Activated B cell treated with CpG ODN at 0.5 μM for 24 hours (primary cell): ENCODE measurements around the gene ISG15. TPM values are rescaled to one million over a fixed set of nuclear protein-coding genes. Genes with fewer than 3 reads are reported as not detected.
A peak's percentile ranks its signal among the peaks of the same experiment; 100 is the strongest.

Experiments used
- ATAC-seq: fragments of 200-7000 bp; cut with Tn5 transposase; one replicate; pipeline ENCODE4 v1.10.0; 2021; ENCODE audit warnings: low read depth, mild to moderate bottlenecking, moderate library complexity
- CTCF ChIA-PET: fragments of 350-600 bp; sonication (Branson Sonifier 250); formaldehyde crosslinking; loops from one replicate; lab custom pipeline; 2021; ENCODE audit warnings: antibody characterized with exemption; lab: Charles Lee
- POLR2A ChIA-PET: fragments of 350-600 bp; sonication (Branson Sonifier 250); formaldehyde crosslinking; loops from one replicate; lab custom pipeline; 2021; ENCODE audit warnings: antibody characterized with exemption; lab: Charles Lee
- DNase-seq: peaks from one replicate; pipeline ENCODE4 v3.0.0; 2022
- H3K27ac Mint-ChIP-seq: one replicate; pipeline ENCODE4 v1.8.0; 2020; ENCODE audit warnings: mixed read lengths
- H3K27me3 Mint-ChIP-seq: one replicate; pipeline ENCODE4 v1.8.0; 2021; ENCODE audit warnings: mixed read lengths
- H3K36me3 Mint-ChIP-seq: one replicate; pipeline ENCODE4 v1.8.0; 2021; ENCODE audit warnings: low read depth, mixed read lengths
- H3K4me1 Mint-ChIP-seq: one replicate; pipeline ENCODE4 v1.8.0; 2021; ENCODE audit warnings: mixed read lengths
- H3K4me3 Mint-ChIP-seq: one replicate; pipeline ENCODE4 v1.8.0; 2020; ENCODE audit warnings: mild to moderate bottlenecking, mixed read lengths
- H3K9me3 Mint-ChIP-seq: one replicate; pipeline ENCODE4 v1.8.0; 2020; ENCODE audit warnings: mixed read lengths
- CTCF ChIP-seq: fragments of 200-600 bp; IDR thresholded peaks from one replicate; pipeline ENCODE4 v1.8.0; 2022; ENCODE audit warnings: antibody characterized with exemption, mild to moderate bottlenecking
- intact Hi-C: fragments of 100-400 bp; cut with micrococcal nuclease; formaldehyde crosslinking; loops from one replicate; pipeline ENCODE4 v1.15.1; 2024
- total RNA-seq: library from RNA; stranded (reverse); gene quantifications from 2 replicates; pipeline ENCODE4 v1.2.3, GENCODE V29; 2022

ISG15 gene
- total RNA-seq, 1 donor from 2014 or later, result 25.8 TPM

GRCh38 chr1:1047963-1048362, 34.7 kb downstream of the ISG15 start:
- H3K4me1 Mint-ChIP-seq, result peaks cover 3% of the 10 kb centered on the region
- intact Hi-C loops, result no loop called here
- H3K9me3 Mint-ChIP-seq, result no peaks in the 10 kb centered on the region
- TF ChIP-seq CTCF, result no peak
- CTCF ChIA-PET, result no interaction called here
- DNase-seq (no peak), ATAC-seq (no peak)
- no peak overlapping the region for H3K27ac Mint-ChIP-seq
- H3K4me3 Mint-ChIP-seq, result no peak overlapping the region
- POLR2A ChIA-PET, result no interaction called here
- no peaks in the 10 kb centered on the region for H3K36me3 Mint-ChIP-seq
- H3K27me3 Mint-ChIP-seq, result no peaks in the 10 kb centered on the region

GRCh38 chr1:1048765-1049164, 35.5 kb downstream of the ISG15 start:
- peaks cover 3% of the 10 kb centered on the region for H3K4me1 Mint-ChIP-seq
- TF ChIP-seq CTCF, result no peak
- ChIA-PET POLR2A (no interaction called here), CTCF (no interaction called here)
- no peak for ATAC-seq
- no peak overlapping the region for H3K27ac Mint-ChIP-seq
- H3K4me3 Mint-ChIP-seq, result no peak overlapping the region
- H3K36me3 Mint-ChIP-seq, result no peaks in the 10 kb centered on the region
- intact Hi-C loops, result no loop called here
- H3K27me3 Mint-ChIP-seq, result no peaks in the 10 kb centered on the region
- no peaks in the 10 kb centered on the region for H3K9me3 Mint-ChIP-seq
- no peak for DNase-seq

- CTCF ChIA-PET, result no interaction called here
- H3K4me3 Mint-ChIP-seq, result no peak overlapping the region
- no peak overlapping the region for H3K27ac Mint-ChIP-seq
Measured at GRCh38 chr1:1049318-1050165, 36.2 kb downstream of the ISG15 start.

GRCh38 chr1:1050577-1051052, 37.3 kb downstream of the ISG15 start:
- Mint-ChIP-seq H3K9me3 (no peaks in the 10 kb centered on the region), H3K4me3 (peak overlapping the region; percentile 56), H3K36me3 (no peaks in the 10 kb centered on the region), H3K27me3 (no peaks in the 10 kb centered on the region), H3K27ac (peak overlapping the region; percentile 53), H3K4me1 (peaks cover 3% of the 10 kb centered on the region)
- DNase-seq (no peak), ATAC-seq (peak; percentile 88)
- POLR2A ChIA-PET, result interaction anchor here (0.9 to 1.5 kb wide), 3 partner anchors 9 to 13 kb away, joined by 5 to 8 read pairs (median 5); no protein-coding TSS in a partner anchor
- intact Hi-C loops, result loop anchor here (1.0 kb wide), 2 partner anchors 9 to 11 kb away; no protein-coding TSS in a partner anchor
- CTCF ChIA-PET, result interaction anchor here (1.2 kb wide), 1 partner anchor 13 kb away, joined by 6 read pairs; no protein-coding TSS in a partner anchor
- no peak for TF ChIP-seq CTCF

More at GRCh38 chr1:1049318-1050165, 36.2 kb downstream of the ISG15 start:
- TF ChIP-seq CTCF, result no peak
- ATAC-seq, result no peak
- POLR2A ChIA-PET, result interaction anchor here (0.9 kb wide), 1 partner anchor 17 kb away, joined by 3 read pairs; no protein-coding TSS in a partner anchor
- no peaks in the 10 kb centered on the region for H3K27me3 Mint-ChIP-seq
- no peaks in the 10 kb centered on the region for H3K9me3 Mint-ChIP-seq
- intact Hi-C loops, result loop anchor here (1.0 kb wide), 2 partner anchors 10 kb away; no protein-coding TSS in a partner anchor
- no peak for DNase-seq
- H3K4me1 Mint-ChIP-seq, result peaks cover 3% of the 10 kb centered on the region
- no peaks in the 10 kb centered on the region for H3K36me3 Mint-ChIP-seq
